T-cell (primary cell): Measurements from ENCODE around the gene SUGCT. TPM values are rescaled to one million over a fixed set of nuclear protein-coding genes. Genes with fewer than 3 reads are reported as not detected.

Source experiments
- ATAC-seq, 4 experiments: fragments of 200-7000 bp in 3 of 4; fragments of 150-1000 bp in 1 of 4; cut with Tn5 transposase; replicated peaks in 1 of 4; 1 replicate in 3 of 4; 2 replicates in 1 of 4; pipeline ENCODE4 v1.10.0; 2021; ENCODE audit warnings: moderate library complexity in 3 of 4, mild to moderate bottlenecking in 2 of 4, moderate number of reproducible peaks in 1 of 4
- CTCF ChIA-PET, 2 donors: fragments of 300-600 bp; sonication (Branson Sonifier 250); formaldehyde crosslinking; loops; one replicate each; lab custom pipeline; 2022; ENCODE audit warnings: antibody characterized with exemption in 2 of 2; lab: Charles Lee
- POLR2A ChIA-PET, 2 donors: fragments of 300-600 bp; sonication (Branson Sonifier 250); formaldehyde crosslinking; loops; one replicate each; lab custom pipeline; 2022; ENCODE audit warnings: antibody characterized with exemption in 2 of 2; lab: Charles Lee
- DNase-seq, 35 experiments: peaks; one replicate each; pipeline versions ENCODE4 v3.0.0 to v3.0.0-alpha.2; 2013 to 2023
- H3K27ac ChIP-seq: one replicate; pipeline ENCODE4 v1.5.1; 2013; ENCODE audit warnings: low read length
- H3K27me3 ChIP-seq, 2 experiments: replicated peaks in 1 of 2; 1 replicate in 1 of 2; 2 replicates in 1 of 2; pipeline versions ENCODE4 v1.6.1 to v1.7.0; 2013; ENCODE audit warnings: low read length in 1 of 2, mixed read lengths in 1 of 2; ENCODE audit not compliant: control insufficient read depth in 2 of 2, insufficient read depth in 2 of 2; ENCODE audit errors: extremely low read depth in 1 of 2
- H3K36me3 ChIP-seq, 2 donors: 1 replicate in 1 of 2; 2 replicates in 1 of 2; pipeline versions ENCODE4 v1.6.1 to v1.7.0; 2013; ENCODE audit warnings: low read length in 1 of 2; ENCODE audit not compliant: control insufficient read depth in 2 of 2, insufficient read depth in 1 of 2; ENCODE audit errors: extremely low read depth in 1 of 2
- H3K4me1 ChIP-seq, 2 experiments: 1 replicate in 1 of 2; 2 replicates in 1 of 2; pipeline versions ENCODE4 v1.6.1 to v1.7.0; 2013; ENCODE audit warnings: low read length in 2 of 2, mixed read lengths in 1 of 2; ENCODE audit not compliant: insufficient read depth in 2 of 2, control insufficient read depth in 1 of 2; ENCODE audit errors: extremely low read depth in 1 of 2
- H3K4me3 ChIP-seq, 2 donors: 1 replicate in 1 of 2; 2 replicates in 1 of 2; pipeline versions ENCODE4 v1.5.1 to v1.7.0; 2013; ENCODE audit warnings: mild to moderate bottlenecking in 2 of 2, low read length in 1 of 2, moderate library complexity in 1 of 2; ENCODE audit not compliant: control insufficient read depth in 1 of 2; ENCODE audit errors: extremely low read depth in 1 of 2
- H3K9me3 ChIP-seq: 2 replicates; pipeline ENCODE4 v1.7.0; 2013
- H3K27ac Mint-ChIP-seq, 2 donors: one replicate each; pipeline ENCODE4 v1.8.0; 2020 to 2021; ENCODE audit warnings: mild to moderate bottlenecking in 2 of 2, mixed read lengths in 2 of 2
- H3K27me3 Mint-ChIP-seq, 2 donors: one replicate each; pipeline ENCODE4 v1.8.0; 2021 to 2022; ENCODE audit warnings: mixed read lengths in 2 of 2
- H3K36me3 Mint-ChIP-seq: one replicate; pipeline ENCODE4 v1.8.0; 2021; ENCODE audit warnings: mixed read lengths
- H3K4me1 Mint-ChIP-seq, 3 donors: one replicate each; pipeline ENCODE4 v1.8.0; 2020 to 2022; ENCODE audit warnings: mixed read lengths in 3 of 3, mild to moderate bottlenecking in 1 of 3
- H3K4me3 Mint-ChIP-seq, 3 donors: one replicate each; pipeline ENCODE4 v1.8.0; 2020 to 2022; ENCODE audit warnings: mild to moderate bottlenecking in 3 of 3, mixed read lengths in 3 of 3, moderate library complexity in 3 of 3
- H3K9me3 Mint-ChIP-seq, 3 donors: one replicate each; pipeline ENCODE4 v1.8.0; 2020 to 2022; ENCODE audit warnings: mixed read lengths in 3 of 3
- WGBS: methylation state at CpG from one replicate; pipeline ENCODE4 v1.1.5; 2013; ENCODE audit warnings: missing lambda C conversion rate; ENCODE audit not compliant: insufficient coverage; 5-methylcytosine and 5-hydroxymethylcytosine counted together
- total RNA-seq, 35 experiments: library from RNA in 6 of 35; stranded (reverse) in 6 of 35; fragments of 120-200 nt in 1 of 35; gene quantifications; one replicate each; pipeline versions ENCODE4 v1.2.1 to v1.2.4 and lab custom pipeline; 2013 to 2026

Gene SUGCT
- total RNA-seq, 5 donors from 2014 or later (not counting 1 experiment from before 2014, with no cell fraction given) = 1.3 to 3.1 (median 2.3) TPM

DNA sequence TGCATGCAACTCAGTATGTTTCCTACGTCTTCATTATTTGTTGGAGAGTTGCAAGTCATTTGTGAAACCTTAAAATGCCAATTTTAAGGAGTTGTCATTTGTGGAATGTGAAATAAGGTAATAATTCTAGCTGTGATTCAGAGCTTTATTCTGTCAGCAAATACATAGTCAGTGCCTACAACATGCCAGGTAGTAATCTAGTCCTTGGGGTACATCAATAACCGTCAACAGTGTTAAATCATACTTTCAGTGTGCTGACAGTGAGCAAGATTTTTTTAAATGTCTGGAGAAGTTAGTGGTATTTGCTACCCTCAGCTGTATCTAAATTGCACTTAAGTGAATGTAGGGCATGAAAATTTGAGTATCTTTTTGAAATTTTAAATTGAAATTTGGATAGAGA, 37.1 kb upstream of the SUGCT start:
- Histone ChIP-seq H3K4me1 (no peaks in the 10 kb centered on the region), H3K9me3 (no peaks in the 10 kb centered on the region), H3K27me3 (no peaks in the 10 kb centered on the region), H3K27ac (no peak overlapping the region), H3K36me3 (peaks cover 0 to 35% of the 10 kb centered on the region in 2 donors), H3K4me3 (no peak overlapping the region)
- no peak for DNase-seq
- ATAC-seq = no peak
- 100% methylated on average over 1 of the region's 2 CpGs for WGBS
- H3K36me3 Mint-ChIP-seq = peaks cover 28% of the 10 kb centered on the region
- ChIA-PET POLR2A (interaction anchor here in 1 of 2 donors (0.6 kb wide), 1 partner anchor 41 kb away, joined by 3 read pairs; no protein-coding TSS in a partner anchor), CTCF (interaction anchor here in 1 of 2 donors (0.5 kb wide), 1 partner anchor 55 kb away, joined by 3 read pairs; no protein-coding TSS in a partner anchor)
- H3K27me3 Mint-ChIP-seq = no peaks in the 10 kb centered on the region
- H3K27ac Mint-ChIP-seq = peak overlapping the region in 1 of 2 donors; percentile 45
- H3K9me3 Mint-ChIP-seq = no peaks in the 10 kb centered on the region
- peaks cover 2 to 10% (median 6%) of the 10 kb centered on the region in 3 donors for H3K4me1 Mint-ChIP-seq
- no peak overlapping the region for H3K4me3 Mint-ChIP-seq

DNA sequence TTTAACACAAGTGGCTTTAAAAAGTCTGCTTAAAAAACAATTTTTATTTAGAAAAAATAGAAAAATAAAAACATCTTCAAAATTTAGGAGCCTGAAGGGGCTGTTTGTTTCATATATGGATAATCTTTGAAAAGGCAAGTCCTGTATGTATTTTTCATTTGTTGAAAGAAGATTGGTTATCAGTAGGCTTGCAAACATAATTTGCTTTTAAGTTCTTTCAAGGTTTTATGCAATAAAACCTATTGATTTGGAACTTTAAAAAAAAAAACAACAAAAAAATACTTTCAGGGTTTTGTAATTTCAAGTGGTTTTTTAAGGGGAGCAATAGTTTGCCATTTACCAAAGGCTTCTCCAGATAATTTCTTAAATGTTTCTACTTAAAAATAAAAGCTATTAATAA, 36.0 kb upstream of the SUGCT start:
- peaks cover 2 to 10% (median 6%) of the 10 kb centered on the region in 3 donors for H3K4me1 Mint-ChIP-seq
- no peak for DNase-seq
- H3K27me3 Mint-ChIP-seq = no peaks in the 10 kb centered on the region
- Histone ChIP-seq H3K36me3 (peaks cover 0 to 25% of the 10 kb centered on the region in 2 donors), H3K27me3 (no peaks in the 10 kb centered on the region), H3K27ac (no peak overlapping the region), H3K9me3 (no peaks in the 10 kb centered on the region), H3K4me1 (no peaks in the 10 kb centered on the region), H3K4me3 (no peak overlapping the region)
- no peak for ATAC-seq
- H3K4me3 Mint-ChIP-seq = no peak overlapping the region
- H3K27ac Mint-ChIP-seq = no peak overlapping the region
- H3K9me3 Mint-ChIP-seq = no peaks in the 10 kb centered on the region
- ChIA-PET POLR2A (interaction anchor here in 1 of 2 donors (0.7 kb wide), 2 partner anchors 36 to 149 kb away, joined by 3 read pairs; partner anchors contain the start of genes CDK13 and MPLKIP), CTCF (interaction anchor here in 1 of 2 donors (0.7 to 0.8 kb wide), 2 partner anchors 36 to 196 kb away, joined by 3 read pairs; partner anchors contain the start of genes MPLKIP and SUGCT)
- H3K36me3 Mint-ChIP-seq = peaks cover 22% of the 10 kb centered on the region

DNA sequence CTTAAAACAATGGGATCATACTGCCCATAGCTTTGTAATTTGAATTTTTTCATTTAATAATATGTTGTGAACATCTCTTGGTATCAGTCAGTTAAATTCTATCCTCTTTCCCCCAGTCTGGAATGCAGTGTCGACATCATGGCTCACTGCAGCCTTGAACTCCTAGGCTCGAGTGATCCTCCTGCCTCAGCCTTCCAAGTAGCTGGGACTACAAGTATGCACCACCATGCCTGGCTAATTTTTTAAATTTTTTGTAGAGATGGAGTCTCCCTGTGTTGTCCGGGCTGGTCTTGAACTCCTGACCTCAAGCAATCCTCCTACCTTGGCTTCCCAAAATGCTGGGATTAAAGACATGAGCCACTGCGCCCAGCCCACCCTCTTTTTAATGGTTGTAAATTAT, 35.0 kb upstream of the SUGCT start:
- no peak overlapping the region for H3K27ac Mint-ChIP-seq
- H3K27me3 ChIP-seq = no peaks in the 10 kb centered on the region
- no peak overlapping the region for H3K4me3 ChIP-seq
- no peaks in the 10 kb centered on the region for H3K4me1 ChIP-seq
- H3K4me3 Mint-ChIP-seq = no peak overlapping the region
- H3K27me3 Mint-ChIP-seq = no peaks in the 10 kb centered on the region
- H3K4me1 Mint-ChIP-seq = peaks cover 2 to 6% (median 6%) of the 10 kb centered on the region in 3 donors
- peaks cover 13% of the 10 kb centered on the region for H3K36me3 Mint-ChIP-seq
- ChIA-PET POLR2A (interaction anchor here in 1 of 2 donors (0.7 kb wide), 1 partner anchor 24 kb away, joined by 3 read pairs; no protein-coding TSS in a partner anchor), CTCF (interaction anchor here in 1 of 2 donors (0.7 kb wide), 1 partner anchor 201 kb away, joined by 4 read pairs; no protein-coding TSS in a partner anchor)
- DNase-seq (no peak), ATAC-seq (no peak)
- H3K9me3 Mint-ChIP-seq = no peaks in the 10 kb centered on the region
- no peaks in the 10 kb centered on the region for H3K9me3 ChIP-seq
- peaks cover 0 to 15% of the 10 kb centered on the region in 2 donors for H3K36me3 ChIP-seq
- H3K27ac ChIP-seq = no peak overlapping the region
- WGBS = 100% methylated on average over 2 of the region's 4 CpGs

DNA sequence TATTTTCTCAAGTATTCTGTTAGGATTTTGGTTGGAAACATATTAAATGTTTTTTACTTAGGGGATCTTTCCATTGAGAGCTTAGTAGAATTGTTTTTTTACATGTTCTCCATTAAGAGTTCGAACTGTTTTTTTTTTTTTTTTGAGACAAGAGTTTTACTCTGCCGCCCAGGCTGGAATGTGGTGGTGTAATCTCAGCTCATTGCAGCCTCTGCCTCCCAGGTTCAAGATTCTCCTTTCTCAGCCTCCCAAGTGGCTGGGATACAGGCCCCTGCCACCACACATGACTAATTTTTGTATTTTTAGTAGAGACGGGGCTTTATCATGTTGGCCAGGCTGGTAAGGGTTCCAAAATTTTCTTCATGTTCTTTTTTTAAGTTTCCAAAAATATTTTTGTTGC, 33.6 kb upstream of the SUGCT start:
- H3K4me3 Mint-ChIP-seq = no peak overlapping the region
- H3K27me3 ChIP-seq = no peaks in the 10 kb centered on the region
- WGBS = no CpG with 5 or more reads among the region's 3 CpGs
- no peak overlapping the region for H3K4me3 ChIP-seq
- ChIA-PET POLR2A (interaction anchor here in 1 of 2 donors (0.6 to 0.7 kb wide), 3 partner anchors 30 to 151 kb away, joined by 4 to 7 read pairs (median 5); partner anchors contain the start of gene CDK13), CTCF (interaction anchor here in 1 of 2 donors (0.6 kb wide), 1 partner anchor 11 kb away, joined by 3 read pairs; no protein-coding TSS in a partner anchor)
- H3K27ac Mint-ChIP-seq = peak overlapping the region in 1 of 2 donors; percentile 22
- peaks cover 3% of the 10 kb centered on the region for H3K36me3 Mint-ChIP-seq
- DNase-seq (no peak), ATAC-seq (no peak)
- no peaks in the 10 kb centered on the region for H3K4me1 ChIP-seq
- H3K27ac ChIP-seq = no peak overlapping the region
- no peaks in the 10 kb centered on the region for H3K9me3 ChIP-seq
- H3K36me3 ChIP-seq = peaks cover 0 to 3% of the 10 kb centered on the region in 2 donors
- H3K9me3 Mint-ChIP-seq = no peaks in the 10 kb centered on the region
- no peaks in the 10 kb centered on the region for H3K27me3 Mint-ChIP-seq
- peaks cover 0 to 2% (median 0%) of the 10 kb centered on the region in 3 donors for H3K4me1 Mint-ChIP-seq

DNA sequence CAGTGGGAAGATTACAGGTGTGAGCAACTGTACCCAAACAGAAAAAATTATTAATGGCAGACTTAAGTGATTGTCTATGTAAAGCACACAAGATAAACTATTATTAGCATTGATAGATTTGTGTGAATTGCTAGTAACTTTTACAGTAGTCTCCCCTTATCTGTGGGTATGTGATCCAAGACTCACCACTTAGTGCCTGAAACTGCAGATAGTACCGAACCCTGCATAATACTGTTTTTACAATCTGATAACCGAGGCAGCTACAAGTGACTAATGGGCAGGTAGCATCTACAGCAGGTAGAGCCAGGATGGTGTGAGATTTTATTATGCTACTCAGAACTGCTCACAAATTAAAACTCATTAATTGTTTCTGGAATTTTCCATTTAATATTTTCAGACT, 31.9 kb upstream of the SUGCT start:
- H3K27me3 ChIP-seq = no peaks in the 10 kb centered on the region

DNA sequence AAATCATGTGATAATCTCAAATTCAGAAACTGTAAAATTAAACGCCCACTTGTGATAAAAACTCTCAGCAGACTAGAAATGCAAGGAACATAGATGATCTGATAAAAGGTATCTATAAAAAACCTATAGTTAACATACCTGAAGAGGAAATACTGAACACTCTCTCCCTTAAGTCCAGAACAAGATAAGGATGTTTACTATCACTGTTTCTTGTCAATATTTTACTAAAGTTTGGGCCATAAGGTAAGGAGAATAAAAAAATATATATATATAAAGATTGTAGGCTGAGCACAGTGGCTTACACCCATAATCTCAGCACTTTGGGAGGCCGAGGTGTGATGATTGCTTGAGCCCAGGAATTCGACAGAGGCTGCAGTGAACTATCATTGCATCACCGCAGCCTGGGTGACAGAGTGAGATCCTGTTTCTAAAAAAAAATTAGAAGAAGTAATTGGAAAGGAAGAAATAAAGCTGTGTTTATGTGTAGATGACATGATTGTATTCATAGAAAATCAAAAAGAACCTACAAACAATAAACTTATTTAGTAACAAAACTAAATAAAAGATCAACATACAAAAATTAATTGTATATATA, 28.8 kb upstream of the SUGCT start:
- no peaks in the 10 kb centered on the region for H3K27me3 Mint-ChIP-seq
- peaks cover 8% of the 10 kb centered on the region for H3K36me3 Mint-ChIP-seq
- H3K27ac ChIP-seq = no peak overlapping the region
- no peak for DNase-seq
- H3K9me3 ChIP-seq = no peaks in the 10 kb centered on the region
- no peak overlapping the region for H3K27ac Mint-ChIP-seq
- CTCF ChIA-PET = no interaction called here
- H3K9me3 Mint-ChIP-seq = no peaks in the 10 kb centered on the region
- no CpG with 5 or more reads among the region's 4 CpGs for WGBS
- no peak overlapping the region for H3K4me3 ChIP-seq
- no peaks in the 10 kb centered on the region for H3K27me3 ChIP-seq
- no peaks in the 10 kb centered on the region for H3K4me1 ChIP-seq
- H3K4me1 Mint-ChIP-seq = no peaks in the 10 kb centered on the region
- POLR2A ChIA-PET = no interaction called here
- H3K36me3 ChIP-seq = no peaks in the 10 kb centered on the region
- H3K4me3 Mint-ChIP-seq = no peak overlapping the region
- no peak for ATAC-seq

More for the DNA sequence above, 31.9 kb upstream of the SUGCT start:
- DNase-seq (no peak), ATAC-seq (no peak)
- no CpG with 5 or more reads among the region's 2 CpGs for WGBS
- Mint-ChIP-seq H3K27me3 (no peaks in the 10 kb centered on the region), H3K4me3 (no peak overlapping the region), H3K36me3 (peaks cover 5% of the 10 kb centered on the region), H3K27ac (no peak overlapping the region), H3K9me3 (no peaks in the 10 kb centered on the region), H3K4me1 (no peaks in the 10 kb centered on the region)
- ChIA-PET CTCF (no interaction called here), POLR2A (interaction anchor here in 1 of 2 donors (0.5 kb wide), 1 partner anchor 11 kb away, joined by 11 read pairs; no protein-coding TSS in a partner anchor)
- Histone ChIP-seq H3K4me3 (no peak overlapping the region), H3K27ac (no peak overlapping the region), H3K36me3 (no peaks in the 10 kb centered on the region), H3K9me3 (no peaks in the 10 kb centered on the region), H3K4me1 (no peaks in the 10 kb centered on the region)
